PC-3 (cell line): Measurements from ENCODE around the gene LYVE1. TPM values are rescaled to one million over a fixed set of nuclear protein-coding genes. Genes with fewer than 3 reads are reported as not detected.

Source experiments
- ATAC-seq: fragments of 200-7000 bp; cut with Tn5 transposase; 2 replicates; pipeline ENCODE4 v1.9.1; 2020; ENCODE audit warnings: mild to moderate bottlenecking, moderate library complexity
- BruUV-seq: library from RNA; stranded (reverse); fragments of 400-500 nt; replicated peaks from 2 replicates; lab custom pipeline; 2021; lab: Mats Ljungman, UMichigan
- CTCF ChIA-PET: fragments of 300-600 bp; sonication (Branson Sonifier 250); formaldehyde crosslinking; loops from one replicate; lab custom pipeline; 2022; ENCODE audit warnings: antibody characterized with exemption; lab: Charles Lee
- POLR2A ChIA-PET: fragments of 300-600 bp; sonication (Branson Sonifier 250); formaldehyde crosslinking; loops from one replicate; lab custom pipeline; 2022; ENCODE audit warnings: antibody characterized with exemption; ENCODE audit not compliant: unreplicated experiment; lab: Charles Lee
- DNase-seq: peaks from one replicate; pipeline ENCODE4 v3.0.0-alpha.2; 2015
- H2AFZ ChIP-seq: fragments of 300-600 bp; sonication (generic); 2 replicates; pipeline ENCODE4 v1.6.0; 2016; ENCODE audit warnings: antibody characterized with exemption, low read length
- H3F3A ChIP-seq: fragments of 300-600 bp; sonication (generic); one replicate; pipeline ENCODE4 v1.6.0; 2017; ENCODE audit warnings: antibody characterized with exemption, low read length, control low read depth, mild to moderate bottlenecking; ENCODE audit not compliant: unreplicated experiment
- H3K27ac ChIP-seq: fragments of 300-600 bp; sonication (generic); 2 replicates; pipeline ENCODE4 v1.5.1; 2016; ENCODE audit warnings: mild to moderate bottlenecking, low read length
- H3K27me3 ChIP-seq: fragments of 300-600 bp; sonication (generic); 2 replicates; pipeline ENCODE4 v1.6.1; 2016; ENCODE audit warnings: low read length, mixed read lengths
- H3K36me3 ChIP-seq: fragments of 300-600 bp; sonication (generic); 2 replicates; pipeline ENCODE4 v1.6.1; 2016; ENCODE audit warnings: low read depth, mixed run types, low read length, mixed read lengths
- H3K4me1 ChIP-seq: fragments of 300-600 bp; sonication (generic); 2 replicates; pipeline ENCODE4 v1.5.1; 2016; ENCODE audit warnings: low read length; ENCODE audit not compliant: insufficient read depth
- H3K4me2 ChIP-seq: fragments of 300-600 bp; sonication (generic); 2 replicates; pipeline ENCODE4 v1.6.0; 2016; ENCODE audit warnings: low read length
- H3K4me3 ChIP-seq: fragments of 300-600 bp; sonication (generic); 2 replicates; pipeline ENCODE4 v1.5.1; 2016; ENCODE audit warnings: mild to moderate bottlenecking, low read length, mixed read lengths
- H3K79me2 ChIP-seq: fragments of 300-600 bp; sonication (generic); 2 replicates; pipeline ENCODE4 v1.6.1; 2017; ENCODE audit warnings: low read length, mixed read lengths
- H3K9ac ChIP-seq: fragments of 300-600 bp; sonication (generic); 2 replicates; pipeline ENCODE4 v1.6.0; 2016; ENCODE audit warnings: mild to moderate bottlenecking, low read length
- H3K9me2 ChIP-seq: fragments of 300-600 bp; sonication (generic); replicated peaks from 2 replicates; pipeline ENCODE4 v1.6.1; 2016; ENCODE audit warnings: mixed run types, low read length, mixed read lengths
- H3K9me3 ChIP-seq: fragments of 300-600 bp; sonication (generic); 2 replicates; pipeline ENCODE4 v1.6.1; 2016; ENCODE audit warnings: low read length, mixed read lengths
- H4K20me1 ChIP-seq: fragments of 300-600 bp; sonication (generic); 2 replicates; pipeline ENCODE4 v1.6.1; 2016; ENCODE audit warnings: low read length, mixed read lengths
- EZH2 ChIP-seq: fragments of 300-600 bp; sonication (generic); IDR thresholded peaks from one replicate; pipeline ENCODE4 v1.6.1; 2017; ENCODE audit warnings: antibody characterized with exemption, mild to moderate bottlenecking, low read length; ENCODE audit not compliant: unreplicated experiment
- EZH2phosphoT487 ChIP-seq: fragments of 300-600 bp; sonication (generic); IDR thresholded peaks from 2 replicates; pipeline ENCODE4 v1.6.1; 2018; ENCODE audit warnings: mild to moderate bottlenecking, antibody characterized with exemption, low read length, borderline replicate concordance
- intact Hi-C: fragments of 100-400 bp; cut with micrococcal nuclease; formaldehyde crosslinking; loops from 2 replicates; pipeline ENCODE4 v1.9.0; 2023
- total RNA-seq: library from RNA; depleted of rRNA; stranded (reverse); fragments of >200 nt; gene quantifications from 2 replicates; pipeline ENCODE4 v1.2.3, GENCODE V29; 2014
- TF ChIP-seq, protein P1 (sequence below): fragments of 300-600 bp; sonication (generic); conservative IDR thresholded peaks from 2 replicates; pipeline ENCODE4 v1.5.1; 2017; ENCODE audit warnings: antibody characterized with exemption, low read depth, mild to moderate bottlenecking, low read length

The LYVE1 gene
- total RNA-seq, 1 experiment from 2014 or later, result not detected

DNA sequence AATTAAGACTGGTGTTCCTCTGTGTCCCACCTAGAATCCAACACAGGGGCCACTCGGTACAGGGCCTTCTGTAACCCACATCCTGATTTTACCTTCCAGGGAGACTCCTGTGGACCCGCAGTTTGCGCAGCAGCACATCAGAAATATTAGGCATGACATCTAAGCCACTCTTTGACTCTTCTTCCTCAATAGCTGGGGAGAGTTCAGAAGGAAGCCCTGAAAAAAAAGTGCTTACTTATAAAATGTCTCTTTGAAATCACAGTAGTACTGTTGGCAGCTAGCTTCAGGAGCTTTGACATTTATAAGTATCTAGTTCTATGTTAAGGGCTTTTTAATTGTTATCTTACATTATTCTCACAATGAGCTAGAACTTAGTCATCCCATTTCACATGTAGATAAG is 41.2 kb upstream of the LYVE1 start:
- Histone ChIP-seq H3K79me2 (no peaks in the 10 kb centered on the region), H3F3A (no peaks in the 10 kb centered on the region), H3K4me3 (no peak overlapping the region), H3K9me3 (no peaks in the 10 kb centered on the region), H3K4me2 (no peak overlapping the region), H2AFZ (no peak overlapping the region), H3K9ac (no peak overlapping the region), H3K27me3 (0 out of 2 replicates have a peak, but pooled peaks cover 8% of the 10 kb centered on the region), H3K4me1 (0 out of 2 replicates have a peak, but pooled peaks cover 4% of the 10 kb centered on the region), H3K27ac (no peak overlapping the region), H3K36me3 (no peaks in the 10 kb centered on the region), H3K9me2 (no peaks in the 10 kb centered on the region), H4K20me1 (no peaks in the 10 kb centered on the region)
- intact Hi-C loops, result no loop called here
- ChIA-PET CTCF (no interaction called here), POLR2A (no interaction called here)
- no peak for TF ChIP-seq EZH2
- no peak for TF ChIP-seq EZH2phosphoT487
- TF ChIP-seq, protein P1, sequence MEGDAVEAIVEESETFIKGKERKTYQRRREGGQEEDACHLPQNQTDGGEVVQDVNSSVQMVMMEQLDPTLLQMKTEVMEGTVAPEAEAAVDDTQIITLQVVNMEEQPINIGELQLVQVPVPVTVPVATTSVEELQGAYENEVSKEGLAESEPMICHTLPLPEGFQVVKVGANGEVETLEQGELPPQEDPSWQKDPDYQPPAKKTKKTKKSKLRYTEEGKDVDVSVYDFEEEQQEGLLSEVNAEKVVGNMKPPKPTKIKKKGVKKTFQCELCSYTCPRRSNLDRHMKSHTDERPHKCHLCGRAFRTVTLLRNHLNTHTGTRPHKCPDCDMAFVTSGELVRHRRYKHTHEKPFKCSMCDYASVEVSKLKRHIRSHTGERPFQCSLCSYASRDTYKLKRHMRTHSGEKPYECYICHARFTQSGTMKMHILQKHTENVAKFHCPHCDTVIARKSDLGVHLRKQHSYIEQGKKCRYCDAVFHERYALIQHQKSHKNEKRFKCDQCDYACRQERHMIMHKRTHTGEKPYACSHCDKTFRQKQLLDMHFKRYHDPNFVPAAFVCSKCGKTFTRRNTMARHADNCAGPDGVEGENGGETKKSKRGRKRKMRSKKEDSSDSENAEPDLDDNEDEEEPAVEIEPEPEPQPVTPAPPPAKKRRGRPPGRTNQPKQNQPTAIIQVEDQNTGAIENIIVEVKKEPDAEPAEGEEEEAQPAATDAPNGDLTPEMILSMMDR, result no peak
- BruUV-seq, result no TSS peak
- no peak for DNase-seq
- no peak for ATAC-seq

DNA sequence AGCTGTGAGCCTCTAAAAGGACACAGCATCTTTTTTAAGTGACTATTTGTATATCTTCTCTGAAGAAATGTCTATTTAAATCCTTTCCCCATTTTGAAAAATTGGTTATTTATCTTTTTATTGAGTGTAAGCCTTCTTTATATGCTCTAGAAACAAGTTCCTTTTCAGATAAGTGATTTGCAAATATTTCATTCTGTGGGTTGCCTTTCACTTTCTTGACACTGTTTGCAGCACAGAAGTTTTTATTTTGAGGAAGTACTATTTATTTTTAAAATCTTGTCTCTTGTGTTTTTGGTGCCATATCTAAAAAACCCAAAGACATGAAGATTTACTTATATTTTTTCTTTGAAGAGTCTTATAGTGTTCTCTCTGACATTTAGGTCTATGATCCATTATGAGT is 40.1 kb upstream of the LYVE1 start:
- Histone ChIP-seq H2AFZ (no peak overlapping the region), H3K27me3 (0 out of 2 replicates have a peak, but pooled peaks cover 8% of the 10 kb centered on the region), H3K9me3 (no peaks in the 10 kb centered on the region), H3K36me3 (no peaks in the 10 kb centered on the region), H3K9me2 (no peaks in the 10 kb centered on the region), H3K9ac (no peak overlapping the region), H3K27ac (no peak overlapping the region), H3K4me3 (no peak overlapping the region), H3K4me1 (0 out of 2 replicates have a peak, but pooled peaks cover 4% of the 10 kb centered on the region), H3F3A (no peaks in the 10 kb centered on the region), H3K79me2 (no peaks in the 10 kb centered on the region), H4K20me1 (no peaks in the 10 kb centered on the region), H3K4me2 (no peak overlapping the region)
- DNase-seq, result no peak
- intact Hi-C loops, result no loop called here
- TF ChIP-seq EZH2 (no peak), EZH2phosphoT487 (no peak)
- TF ChIP-seq, protein P1, result no peak
- no TSS peak for BruUV-seq
- ChIA-PET POLR2A (no interaction called here), CTCF (no interaction called here)
- ATAC-seq, result no peak

DNA sequence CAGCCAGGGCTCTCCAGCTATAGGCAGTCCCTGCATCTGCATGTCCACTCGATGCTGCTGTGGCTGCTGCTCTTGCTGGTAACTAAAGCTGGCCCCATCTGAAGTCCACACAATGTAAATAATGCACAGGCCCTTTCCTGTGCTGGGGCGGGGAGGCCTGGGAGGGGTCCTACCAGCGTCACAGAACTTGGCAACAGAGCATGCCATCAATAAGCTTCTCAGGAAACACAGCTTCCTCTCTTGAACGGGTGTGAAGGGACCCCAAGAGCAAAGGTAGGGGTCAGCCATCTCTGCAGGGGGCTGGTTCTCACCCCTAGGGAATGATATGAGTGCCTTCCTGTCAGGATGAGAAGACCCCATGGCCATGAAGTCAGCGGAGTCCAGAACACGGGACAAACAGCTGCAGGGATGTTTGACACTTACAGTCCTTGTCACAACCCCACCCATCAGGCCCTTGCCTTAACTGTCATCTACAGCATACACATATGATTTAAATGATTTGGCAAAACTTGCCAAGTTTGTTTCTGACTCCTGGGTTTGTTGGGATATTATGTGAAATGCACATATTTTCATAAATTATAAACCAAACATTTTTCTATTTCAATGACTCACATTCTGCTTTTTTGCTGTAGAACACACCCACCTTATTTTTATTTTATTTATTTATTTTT is 39.1 kb upstream of the LYVE1 start:
- Histone ChIP-seq H2AFZ (no peak overlapping the region), H3K9ac (no peak overlapping the region), H3K4me1 (0 out of 2 replicates have a peak, but pooled peaks cover 4% of the 10 kb centered on the region), H3K9me2 (no peaks in the 10 kb centered on the region), H3K27ac (no peak overlapping the region), H3K4me3 (no peak overlapping the region), H3K79me2 (no peaks in the 10 kb centered on the region), H3F3A (no peaks in the 10 kb centered on the region), H4K20me1 (no peaks in the 10 kb centered on the region), H3K4me2 (no peak overlapping the region), H3K27me3 (0 out of 2 replicates have a peak, but pooled peaks cover 8% of the 10 kb centered on the region), H3K36me3 (no peaks in the 10 kb centered on the region), H3K9me3 (no peaks in the 10 kb centered on the region)
- POLR2A ChIA-PET, result interaction anchor here (0.7 kb wide), 1 partner anchor 96 kb away, joined by 3 read pairs; no protein-coding TSS in a partner anchor
- ATAC-seq (no peak), DNase-seq (no peak)
- CTCF ChIA-PET, result no interaction called here
- no TSS peak for BruUV-seq
- intact Hi-C loops, result no loop called here
- TF ChIP-seq EZH2phosphoT487 (no peak), EZH2 (no peak)
- TF ChIP-seq, protein P1, result no peak
